ENCODE measurements around the gene MMP19.

Gene MMP19

GRCh38 chr12:55812088-55812487 is 30.6 kb downstream of the MMP19 start:
- no peak for DNase-seq

- DNase-seq = no peak
Observed at GRCh38 chr12:55809274-55809673, 33.5 kb downstream of the MMP19 start.

GRCh38 chr12:55806982-55807381 is 35.8 kb downstream of the MMP19 start:
- DNase-seq = no peak

- DNase-seq = no peak
Observed at GRCh38 chr12:55797550-55797949, 45.2 kb downstream of the MMP19 start.

- DNase-seq = no peak
Observed at GRCh38 chr12:55797068-55797467, 45.7 kb downstream of the MMP19 start.

GRCh38 chr12:55795950-55796349 is 46.8 kb downstream of the MMP19 start:
- DNase-seq = no peak

GRCh38 chr12:55789893-55790292 is 52.8 kb downstream of the MMP19 start:
- DNase-seq = no peak

GRCh38 chr12:55789171-55789570 is 53.6 kb downstream of the MMP19 start:
- DNase-seq = no peak

GRCh38 chr12:55788546-55788945 is 54.2 kb downstream of the MMP19 start:
- DNase-seq = no peak
